Skeletal muscle tissue (tissue), 4 donors: ENCODE data around the gene KLHL3. TPM values are rescaled to one million over a fixed set of nuclear protein-coding genes. Genes with fewer than 3 reads are reported as not detected.
"Not testable (repeated sequence)": the region's sequence is repeated elsewhere in the genome, so short reads cannot be mapped to it uniquely, and the experiment has no call there.

Experiments used
- H3K27ac ChIP-seq: one replicate; pipeline ENCODE4 v1.7.0; 2013; ENCODE audit warnings: mild to moderate bottlenecking, low read depth, low read length, inconsistent platforms
- H3K27me3 ChIP-seq, 3 donors: one replicate each; pipeline ENCODE4 v1.7.0; 2013; ENCODE audit warnings: low read length in 3 of 3; ENCODE audit not compliant: control insufficient read depth in 3 of 3, insufficient read depth in 3 of 3
- H3K36me3 ChIP-seq, 3 donors: one replicate each; pipeline ENCODE4 v1.7.0; 2013; ENCODE audit warnings: low read length in 3 of 3; ENCODE audit not compliant: control insufficient read depth in 3 of 3, insufficient read depth in 3 of 3
- H3K4me1 ChIP-seq, 3 donors: one replicate each; pipeline ENCODE4 v1.7.0; 2013; ENCODE audit warnings: low read length in 3 of 3, mild to moderate bottlenecking in 3 of 3; ENCODE audit not compliant: control insufficient read depth in 3 of 3, insufficient read depth in 3 of 3
- H3K4me3 ChIP-seq, 3 donors: one replicate each; pipeline ENCODE4 v1.7.0; 2013; ENCODE audit warnings: low read length in 3 of 3
- H3K9ac ChIP-seq, 3 donors: one replicate each; pipeline ENCODE4 v1.7.0; 2013; ENCODE audit warnings: low read length in 3 of 3, mild to moderate bottlenecking in 3 of 3, moderate library complexity in 2 of 3, low read depth in 1 of 3
- H3K9me3 ChIP-seq, 3 donors: one replicate each; pipeline ENCODE4 v1.7.0; 2013; ENCODE audit warnings: low read length in 3 of 3; ENCODE audit not compliant: control insufficient read depth in 3 of 3
- total RNA-seq: library from RNA; depleted of rRNA; stranded (reverse); fragments of >200 nt; gene quantifications from one replicate; pipeline ENCODE4 v1.2.3, GENCODE V29; 2014
- donor health status: Osteomylitis.

KLHL3 gene
- total RNA-seq: 4.2 TPM

DNA sequence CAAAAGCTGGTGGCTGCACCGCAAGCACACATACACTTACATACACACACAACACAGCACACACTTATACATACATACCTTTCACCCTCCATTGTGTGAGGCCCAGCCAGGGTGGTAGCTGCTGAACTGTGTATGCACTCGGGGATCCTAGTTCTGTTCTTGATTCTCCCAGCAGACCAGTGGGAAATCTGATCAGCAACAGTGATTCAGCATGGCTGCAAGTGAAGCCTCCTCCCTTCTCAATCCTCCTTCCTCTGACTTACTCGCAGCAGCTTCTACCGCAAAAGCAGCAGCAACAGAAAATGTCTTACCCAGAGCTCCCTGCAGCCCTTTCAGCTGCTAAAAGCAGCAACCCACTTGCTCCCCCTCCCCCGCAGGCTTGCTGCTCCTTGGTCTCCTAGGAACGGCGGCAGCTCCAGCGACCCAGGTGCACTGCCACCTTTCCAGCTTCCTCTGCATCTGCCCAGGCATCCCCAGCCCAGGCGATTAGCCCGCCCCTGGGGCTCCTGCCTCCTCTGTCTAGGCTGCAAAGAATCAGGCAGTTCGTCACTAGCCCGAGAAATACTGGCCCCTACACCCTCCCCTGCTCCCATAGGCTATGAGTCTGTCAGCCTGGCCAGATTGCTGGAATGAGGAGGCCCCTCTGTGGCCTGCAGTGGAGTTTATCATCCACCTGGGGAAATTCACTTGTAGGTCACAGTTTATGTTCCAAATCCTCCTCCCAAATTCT is at the start of gene KLHL3:
Gene KLHL3, minus strand, starts transcription at position 535 of the 730 bp plus-strand sequence. Its CDS starts 443 bp downstream, at position 92.
- peak within 1 kb of the TSS; percentile 60 to 74 (median 71) for H3K4me3 ChIP-seq
- no peaks in the 10 kb centered on the region for H3K36me3 ChIP-seq
- H3K4me1 ChIP-seq: peaks cover 7 to 23% (median 17%) of the 10 kb centered on the region in 3 donors
- H3K27me3 ChIP-seq: no peaks in the 10 kb centered on the region
- peak within 1 kb of the TSS; percentile 10 for H3K27ac ChIP-seq
- peak within 1 kb of the TSS; percentile 41 to 74 (median 65) for H3K9ac ChIP-seq
- no peaks in the 10 kb centered on the region for H3K9me3 ChIP-seq

- no peak overlapping the region for H3K4me3 ChIP-seq
- H3K27ac ChIP-seq: no peak overlapping the region
- no peaks in the 10 kb centered on the region for H3K4me1 ChIP-seq
- no peak overlapping the region for H3K9ac ChIP-seq
- no peaks in the 10 kb centered on the region for H3K9me3 ChIP-seq
- H3K27me3 ChIP-seq: no peaks in the 10 kb centered on the region
- H3K36me3 ChIP-seq: no peaks in the 10 kb centered on the region
Measured at GRCh38 chr5:137782984-137783536, 47.2 kb upstream of the KLHL3 start.

DNA sequence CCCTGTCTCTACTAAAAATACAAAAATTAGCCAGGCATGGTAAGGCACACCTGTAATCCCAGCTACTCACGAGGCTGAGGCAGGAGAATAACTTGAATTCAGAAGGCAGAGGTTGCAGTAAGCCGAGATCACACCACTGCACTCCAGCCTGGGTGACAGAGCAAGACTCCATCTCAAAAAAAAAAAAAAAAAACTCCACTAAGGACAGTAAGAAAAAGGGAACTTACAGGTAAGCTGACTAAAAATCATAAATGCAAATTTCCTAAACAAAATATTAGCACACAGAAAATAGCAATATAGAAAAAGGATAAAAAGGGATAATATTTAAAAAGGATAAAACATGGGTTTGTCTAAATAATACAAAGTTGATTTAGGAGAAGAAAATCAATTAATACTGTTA is 46.2 kb upstream of the KLHL3 start:
- Histone ChIP-seq H3K27me3 (no peaks in the 10 kb centered on the region), H3K27ac (no peak overlapping the region), H3K4me1 (no peaks in the 10 kb centered on the region), H3K9me3 (no peaks in the 10 kb centered on the region), H3K36me3 (no peaks in the 10 kb centered on the region), H3K4me3 (no peak overlapping the region), H3K9ac (no peak overlapping the region)

- Histone ChIP-seq H3K36me3 (no peaks in the 10 kb centered on the region), H3K9ac (no peak overlapping the region), H3K4me1 (no peaks in the 10 kb centered on the region), H3K4me3 (no peak overlapping the region), H3K9me3 (no peaks in the 10 kb centered on the region), H3K27ac (no peak overlapping the region), H3K27me3 (no peaks in the 10 kb centered on the region)
Measured at GRCh38 chr5:137778772-137779564, 43.1 kb upstream of the KLHL3 start.

- not testable (repeated sequence) for H3K4me3 ChIP-seq, H3K27me3 ChIP-seq, H3K36me3 ChIP-seq, H3K27ac ChIP-seq, H3K9ac ChIP-seq, H3K4me1 ChIP-seq, H3K9me3 ChIP-seq
Measured at GRCh38 chr5:137767937-137768336, 32.0 kb upstream of the KLHL3 start.

DNA sequence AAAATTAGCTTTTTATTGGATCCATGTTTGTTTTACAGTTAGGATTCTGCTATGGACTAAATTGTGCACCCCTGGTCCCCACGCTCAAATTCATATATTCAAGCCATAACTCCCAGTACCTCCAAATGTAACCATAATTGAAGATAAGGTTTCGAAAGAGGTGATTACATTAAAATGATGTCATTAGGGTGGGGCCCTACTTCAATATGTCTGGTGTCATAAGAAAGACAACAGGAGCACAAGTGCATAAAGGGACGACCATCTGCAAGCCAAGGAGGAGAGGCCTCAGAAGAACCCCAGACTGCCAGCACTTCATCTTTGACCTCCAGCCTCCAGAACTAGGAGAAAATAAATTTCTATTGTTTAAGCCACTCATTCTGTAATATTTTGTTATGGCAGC is 25.7 kb upstream of the KLHL3 start:
- Histone ChIP-seq H3K9me3 (no peaks in the 10 kb centered on the region), H3K27me3 (no peaks in the 10 kb centered on the region), H3K4me3 (no peak overlapping the region), H3K9ac (no peak overlapping the region), H3K4me1 (no peaks in the 10 kb centered on the region), H3K27ac (no peak overlapping the region), H3K36me3 (no peaks in the 10 kb centered on the region)

DNA sequence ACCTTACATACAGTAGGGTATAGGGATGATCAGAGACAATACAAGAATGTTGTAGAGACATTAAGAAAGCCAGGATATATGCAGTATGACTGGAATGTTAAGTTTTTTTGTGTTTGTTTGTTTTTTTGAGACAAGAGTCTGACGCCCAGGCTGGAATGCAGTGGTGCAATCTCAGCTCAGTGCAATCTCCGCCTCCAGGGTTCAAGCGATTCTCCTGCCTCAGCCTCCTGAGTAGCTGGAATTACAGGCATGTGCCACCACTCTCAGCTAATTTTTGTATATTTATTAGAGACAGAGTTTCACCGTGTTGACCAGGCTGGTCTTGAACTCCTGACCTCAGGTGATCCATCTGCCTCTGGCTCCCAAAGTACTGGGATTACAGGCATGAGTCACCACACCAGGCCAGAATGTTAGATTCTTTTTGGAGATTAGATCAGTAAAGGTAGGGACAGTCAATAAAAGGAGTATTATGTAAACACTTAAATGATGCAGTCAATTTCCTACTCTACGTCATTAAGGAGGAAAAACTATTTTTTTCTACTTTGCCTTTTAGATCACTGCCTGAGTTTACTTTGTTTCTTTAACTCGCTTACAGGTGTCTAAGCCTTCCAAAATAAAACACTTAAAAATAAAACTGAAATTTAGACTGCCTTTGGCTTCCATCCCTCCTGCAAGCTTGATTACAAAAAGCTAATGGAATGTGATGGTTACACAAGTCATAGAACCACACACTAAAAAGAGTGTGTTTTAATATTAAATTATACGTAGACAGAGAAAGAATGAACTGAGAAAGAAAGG is 25.0 kb upstream of the KLHL3 start:
- Histone ChIP-seq H3K9ac (no peak overlapping the region), H3K9me3 (no peaks in the 10 kb centered on the region), H3K4me1 (no peaks in the 10 kb centered on the region), H3K27me3 (no peaks in the 10 kb centered on the region), H3K4me3 (no peak overlapping the region), H3K27ac (no peak overlapping the region), H3K36me3 (no peaks in the 10 kb centered on the region)

DNA sequence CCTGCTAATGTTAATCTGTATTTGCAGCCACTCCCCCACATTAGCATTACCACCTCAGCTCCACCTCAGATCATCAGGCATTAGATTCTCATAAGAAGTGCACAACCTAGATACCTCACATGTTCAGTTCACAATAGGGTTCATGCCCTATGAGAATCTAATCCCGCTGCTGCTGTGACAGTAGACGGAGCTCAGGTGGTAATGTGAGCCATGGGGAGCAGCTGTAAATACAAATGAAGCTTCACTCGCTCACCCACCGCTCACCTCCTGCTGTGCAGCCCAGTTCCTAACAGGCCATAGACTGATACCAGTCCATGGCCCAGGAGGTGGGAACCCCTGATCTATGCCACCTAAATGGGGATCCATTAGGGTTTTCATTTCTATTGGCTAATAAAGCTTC is 24.4 kb upstream of the KLHL3 start:
- H3K27ac ChIP-seq: no peak overlapping the region
- no peaks in the 10 kb centered on the region for H3K9me3 ChIP-seq
- H3K4me3 ChIP-seq: no peak overlapping the region
- H3K9ac ChIP-seq: no peak overlapping the region
- H3K4me1 ChIP-seq: peaks cover 0 to 1% (median under 1%) of the 10 kb centered on the region in 3 donors
- no peaks in the 10 kb centered on the region for H3K27me3 ChIP-seq
- no peaks in the 10 kb centered on the region for H3K36me3 ChIP-seq

GRCh38 chr5:137758715-137759306 is 22.9 kb upstream of the KLHL3 start:
- no peak overlapping the region for H3K9ac ChIP-seq
- no peak overlapping the region for H3K4me3 ChIP-seq
- H3K9me3 ChIP-seq: no peaks in the 10 kb centered on the region
- H3K36me3 ChIP-seq: no peaks in the 10 kb centered on the region
- H3K4me1 ChIP-seq: peaks cover 0 to 5% (median 5%) of the 10 kb centered on the region in 3 donors
- no peaks in the 10 kb centered on the region for H3K27me3 ChIP-seq
- no peak overlapping the region for H3K27ac ChIP-seq
